Tibial nerve (tissue), 4 donors: ENCODE results near the gene UBXN4.

Source experiments
- CTCF ChIP-seq, 5 experiments: fragments of 200-600 bp in 3 of 5; fragments of 450-650 bp in 2 of 5; sonication (generic) in 3 of 5; IDR thresholded peaks; one replicate each; pipeline ENCODE4 v1.5.1; 2016 to 2019; ENCODE audit warnings: antibody characterized with exemption in 5 of 5, mild to moderate bottlenecking in 3 of 5, moderate library complexity in 2 of 5
- EP300 ChIP-seq, 2 donors: sonication (generic); formaldehyde crosslinking; IDR thresholded peaks; one replicate each; pipeline ENCODE4 v1.6.1; 2017; ENCODE audit warnings: antibody characterized with exemption in 2 of 2, mild to moderate bottlenecking in 1 of 2
- POLR2A ChIP-seq, 2 donors: fragments of 450-650 bp; IDR thresholded peaks; one replicate each; pipeline ENCODE4 v1.6.1; 2017; ENCODE audit warnings: antibody characterized with exemption in 2 of 2, mild to moderate bottlenecking in 2 of 2, moderate library complexity in 2 of 2

DNA sequence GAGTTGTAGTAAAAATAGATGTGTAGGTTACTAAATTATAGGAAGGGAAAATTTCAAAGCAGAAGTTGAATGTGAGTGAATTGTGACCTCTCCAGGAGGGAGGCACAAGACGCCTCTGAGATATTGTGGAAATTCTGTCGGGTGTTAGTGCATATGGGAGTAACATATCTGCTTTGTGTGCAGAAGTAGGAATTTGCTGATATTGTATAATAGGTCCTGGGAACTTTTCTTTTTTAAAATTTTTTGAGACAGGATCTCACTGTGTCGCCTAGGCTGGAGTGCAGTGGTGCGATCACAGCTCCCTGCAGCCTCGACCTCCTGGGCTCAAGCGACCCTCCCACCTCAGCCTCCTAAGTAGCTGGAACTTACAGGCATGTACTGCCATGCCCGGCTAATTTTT, 34.7 kb downstream of the UBXN4 start:
- TF ChIP-seq CTCF (IDR thresholded peaks at IDR 0.05) (no peak), POLR2A (IDR thresholded peaks at IDR 0.05) (no peak), EP300 (IDR thresholded peaks at IDR 0.05) (no peak)
